HCT116 (cell line): ENCODE measurements around the gene PCDHGA1. TPM values are rescaled to one million over a fixed set of nuclear protein-coding genes. Genes with fewer than 3 reads are reported as not detected.

Source experiments
- ATAC-seq: fragments of 200-7000 bp; cut with Tn5 transposase; 2 replicates; pipeline ENCODE4 v1.9.1; 2020; ENCODE audit warnings: mild to moderate bottlenecking, moderate library complexity
- BruUV-seq: library from RNA; stranded (reverse); fragments of 400-500 nt; replicated peaks from 2 replicates; lab custom pipeline; 2021; lab: Mats Ljungman, UMichigan
- CTCF ChIA-PET: fragments of 300-600 bp; sonication (Branson Sonifier 250); formaldehyde crosslinking; loops from one replicate; lab custom pipeline; 2021; ENCODE audit warnings: antibody characterized with exemption; lab: Charles Lee
- POLR2A ChIA-PET: fragments of 300-600, 350-600 bp; sonication (Branson Sonifier 250); formaldehyde crosslinking; loops from one replicate; lab custom pipeline; 2021; ENCODE audit warnings: antibody characterized with exemption; lab: Charles Lee
- RAD21 ChIA-PET, 2 experiments: fragments of 300-600 bp; sonication (Branson Sonifier 250); formaldehyde crosslinking; loops; one replicate each; lab custom pipeline; 2023; ENCODE audit warnings: low total read pairs in 2 of 2; ENCODE audit not compliant: uncharacterized antibody in 2 of 2, unreplicated experiment in 2 of 2, low non-redundant PET in 1 of 2; lab: Charles Lee
- DNase-seq: peaks from one replicate; pipeline ENCODE4 v3.0.0-alpha.2; 2010; ENCODE audit warnings: low read depth, low spot score
- H2AFZ ChIP-seq: fragments of 200-600 bp; shearing (Covaris generic), sonication (generic); 2 replicates; pipeline ENCODE4 v1.6.1; 2017; ENCODE audit warnings: low read depth, mixed run types, mixed read lengths, antibody characterized with exemption, low read length; ENCODE audit not compliant: poor library complexity, severe bottlenecking
- H3K27ac ChIP-seq: 2 replicates; pipeline ENCODE4 v1.5.1; 2012; ENCODE audit warnings: low read depth, low read length
- H3K27me3 ChIP-seq: fragments of 200-600 bp; sonication (generic); 2 replicates; pipeline ENCODE4 v1.6.1; 2016; ENCODE audit warnings: mixed run types, low read length, mixed read lengths; ENCODE audit not compliant: insufficient read depth
- H3K36me3 ChIP-seq, 2 experiments: fragments of 200-500 bp in 1 of 2; fragments of 200-600 bp in 1 of 2; sonication (Bioruptor generic) in 1 of 2; sonication (generic) in 1 of 2; 2 replicates each; pipeline versions ENCODE4 v1.5.1 to v1.6.1; 2014 to 2016; ENCODE audit warnings: low read length in 2 of 2, inconsistent platforms in 1 of 2, mixed read lengths in 1 of 2, mixed run types in 1 of 2; ENCODE audit not compliant: insufficient read depth in 2 of 2, control insufficient read depth in 1 of 2
- H3K4me1 ChIP-seq, 2 experiments: fragments of 200-600 bp in 1 of 2; sonication (generic) in 1 of 2; 2 replicates each; pipeline versions ENCODE4 v1.5.1 to v1.6.1; 2012 to 2017; ENCODE audit warnings: low read length in 2 of 2, inconsistent platforms in 1 of 2, mild to moderate bottlenecking in 1 of 2, mixed read lengths in 1 of 2, mixed run types in 1 of 2, moderate library complexity in 1 of 2; ENCODE audit not compliant: insufficient read depth in 2 of 2, control insufficient read depth in 1 of 2
- H3K4me2 ChIP-seq: fragments of 200-600 bp; sonication (generic); 2 replicates; pipeline ENCODE4 v1.6.1; 2017; ENCODE audit warnings: mixed run types, low read length, mixed read lengths
- H3K4me3 ChIP-seq, 2 experiments: fragments of 200-600 bp in 1 of 2; sonication (generic) in 1 of 2; replicated peaks in 1 of 2; 2 replicates each; pipeline ENCODE4 v1.5.1; 2011 to 2016; ENCODE audit warnings: low read length in 2 of 2, control low read depth in 1 of 2, low read depth in 1 of 2, mild to moderate bottlenecking in 1 of 2, mixed read lengths in 1 of 2, mixed run types in 1 of 2
- H3K79me2 ChIP-seq: fragments of 200-600 bp; sonication (generic); 2 replicates; pipeline ENCODE4 v1.6.1; 2017; ENCODE audit warnings: mild to moderate bottlenecking, mixed run types, low read length, moderate library complexity, mixed read lengths; ENCODE audit not compliant: insufficient read depth
- H3K9ac ChIP-seq: fragments of 200-600 bp; sonication (generic); 2 replicates; pipeline ENCODE4 v1.6.1; 2016; ENCODE audit warnings: low read length, mixed read lengths
- H3K9me2 ChIP-seq: fragments of 200-600 bp; sonication (generic), shearing (Covaris generic); 2 replicates; pipeline ENCODE4 v1.6.1; 2017; ENCODE audit warnings: mixed run types, mild to moderate bottlenecking, moderate library complexity; ENCODE audit not compliant: insufficient read depth
- H3K9me3 ChIP-seq, 2 experiments: fragments of 200-500 bp in 1 of 2; fragments of 200-600 bp in 1 of 2; sonication (Bioruptor generic) in 1 of 2; sonication (generic) in 1 of 2; 2 replicates each; pipeline ENCODE4 v1.6.1; 2014 to 2017; ENCODE audit warnings: low read length in 2 of 2, mixed read lengths in 2 of 2, inconsistent platforms in 1 of 2, low read depth in 1 of 2, mild to moderate bottlenecking in 1 of 2, mixed run types in 1 of 2, moderate library complexity in 1 of 2; ENCODE audit not compliant: control insufficient read depth in 1 of 2, insufficient read depth in 1 of 2
- H4K20me1 ChIP-seq: fragments of 200-600 bp; sonication (generic), shearing (Covaris generic); 2 replicates; pipeline ENCODE4 v1.6.1; 2017; ENCODE audit warnings: mixed run types, mild to moderate bottlenecking, moderate library complexity; ENCODE audit not compliant: insufficient read depth
- CEBPB ChIP-seq: IDR thresholded peaks from 2 replicates; pipeline ENCODE4 v1.6.1; 2012; ENCODE audit warnings: low read depth
- ELF1 ChIP-seq: IDR thresholded peaks from 2 replicates; pipeline ENCODE4 v1.6.1; 2012; ENCODE audit warnings: low read depth, borderline replicate concordance
- EZH2 ChIP-seq: fragments of 200-600 bp; sonication (generic); IDR thresholded peaks from 2 replicates; pipeline ENCODE4 v1.6.1; 2017; ENCODE audit warnings: antibody characterized with exemption, mixed run types
- FOSL1 ChIP-seq: IDR thresholded peaks from 2 replicates; pipeline ENCODE4 v1.6.1; 2012; ENCODE audit warnings: low read depth
- POLR2A ChIP-seq: IDR thresholded peaks from 2 replicates; pipeline ENCODE4 v1.7.0; 2011; ENCODE audit warnings: borderline replicate concordance; ENCODE audit not compliant: insufficient read depth, insufficient read length; ENCODE audit errors: extremely low read depth
- POLR2AphosphoS5 ChIP-seq: IDR thresholded peaks from 2 replicates; pipeline ENCODE4 v1.6.1; 2011; ENCODE audit warnings: mild to moderate bottlenecking, low read depth, low read length, moderate library complexity
- RAD21 ChIP-seq: IDR thresholded peaks from 2 replicates; pipeline ENCODE4 v1.6.1; 2012; ENCODE audit warnings: low read depth, mild to moderate bottlenecking
- SIN3A ChIP-seq: IDR thresholded peaks from 2 replicates; pipeline ENCODE4 v1.6.1; 2012; ENCODE audit warnings: low read depth
- SP1 ChIP-seq: IDR thresholded peaks from 2 replicates; pipeline ENCODE4 v1.6.1; 2012; ENCODE audit warnings: low read depth
- SRF ChIP-seq: IDR thresholded peaks from 2 replicates; pipeline ENCODE4 v1.6.1; 2012; ENCODE audit warnings: low read depth
- TCF7L2 ChIP-seq: IDR thresholded peaks from 2 replicates; pipeline ENCODE4 v1.7.0; 2011; ENCODE audit warnings: borderline replicate concordance, inconsistent platforms; ENCODE audit not compliant: insufficient read depth, insufficient read length; ENCODE audit errors: extremely low read depth
- YY1 ChIP-seq: IDR thresholded peaks from 2 replicates; pipeline ENCODE4 v1.6.1; 2011; ENCODE audit warnings: low read length, low read depth, moderate library complexity, mild to moderate bottlenecking; ENCODE audit not compliant: insufficient replicate concordance; ENCODE audit errors: extremely low read depth
- ZFX ChIP-seq: fragments of 450-650 bp; IDR thresholded peaks from 2 replicates; pipeline ENCODE4 v1.6.1; 2017
- intact Hi-C: fragments of 100-400 bp; cut with micrococcal nuclease; formaldehyde crosslinking; loops from 2 replicates; pipeline ENCODE4 v1.10.0; 2022
- total RNA-seq: library from RNA; stranded (reverse); gene quantifications from one replicate; pipeline ENCODE4 v1.2.1, GENCODE V29; 2021; ENCODE audit not compliant: unreplicated experiment
- TF ChIP-seq, protein P1 (sequence below): IDR thresholded peaks from 2 replicates; pipeline ENCODE4 v1.6.1; 2012
- TF ChIP-seq, protein P2 (sequence below), 3 experiments: fragments of 200-600 bp in 1 of 3; sonication (generic) in 1 of 3; IDR thresholded peaks in 2 of 3; conservative IDR thresholded peaks in 1 of 3; 2 replicates each; pipeline ENCODE4 v1.5.1; 2012 to 2017; ENCODE audit warnings: low read depth in 2 of 3, low read length in 2 of 3, antibody characterized with exemption in 1 of 3, borderline replicate concordance in 1 of 3, control low read depth in 1 of 3, mild to moderate bottlenecking in 1 of 3, mixed read lengths in 1 of 3, mixed run types in 1 of 3, moderate library complexity in 1 of 3; ENCODE audit not compliant: insufficient read depth in 1 of 3
- TF ChIP-seq, protein P3 (sequence below): IDR thresholded peaks from 2 replicates; pipeline ENCODE4 v1.6.1; 2012

PCDHGA1 gene
- total RNA-seq, 1 experiment from 2014 or later, result 0.05 TPM

DNA sequence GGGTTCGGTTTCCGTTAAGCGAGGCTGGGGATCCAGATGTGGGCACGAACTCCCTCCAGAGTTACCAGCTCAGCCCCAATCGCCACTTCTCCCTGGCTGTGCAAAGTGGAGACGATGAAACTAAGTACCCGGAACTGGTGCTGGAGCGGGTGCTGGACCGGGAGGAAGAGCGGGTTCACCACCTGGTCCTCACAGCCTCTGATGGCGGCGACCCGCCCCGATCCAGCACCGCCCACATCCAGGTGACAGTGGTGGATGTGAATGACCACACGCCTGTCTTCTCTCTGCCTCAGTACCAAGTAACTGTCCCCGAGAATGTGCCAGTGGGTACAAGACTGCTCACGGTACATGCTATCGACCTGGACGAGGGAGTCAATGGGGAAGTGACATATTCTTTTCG is 53.0 kb downstream of the PCDHGA1 start:
- DNase-seq (no peak), ATAC-seq (no peak)
- no peaks in the 10 kb centered on the region for H3K9me2 ChIP-seq
- no peaks in the 10 kb centered on the region for H3K36me3 ChIP-seq
- no peak overlapping the region for H3K4me2 ChIP-seq
- no peaks in the 10 kb centered on the region; a peak in 2 of 4 replicates for H3K9me3 ChIP-seq
- TF ChIP-seq, protein P1, sequence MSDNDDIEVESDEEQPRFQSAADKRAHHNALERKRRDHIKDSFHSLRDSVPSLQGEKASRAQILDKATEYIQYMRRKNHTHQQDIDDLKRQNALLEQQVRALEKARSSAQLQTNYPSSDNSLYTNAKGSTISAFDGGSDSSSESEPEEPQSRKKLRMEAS, result no peak
- TF ChIP-seq CEBPB (no peak), SIN3A (no peak), EZH2 (no peak), YY1 (no peak)
- H3K27me3 ChIP-seq, result no peaks in the 10 kb centered on the region
- H3K4me3 ChIP-seq, result no peak overlapping the region
- no peaks in the 10 kb centered on the region for H4K20me1 ChIP-seq
- no peaks in the 10 kb centered on the region for H3K79me2 ChIP-seq
- POLR2A ChIA-PET, result no interaction called here
- intact Hi-C loops, result no loop called here
- BruUV-seq, result no TSS peak
- CTCF ChIA-PET, result no interaction called here
- H3K4me1 ChIP-seq, result no peaks in the 10 kb centered on the region
- no peak overlapping the region for H3K27ac ChIP-seq
- RAD21 ChIA-PET, result no interaction called here
- H2AFZ ChIP-seq, result no peak overlapping the region
- no peak overlapping the region for H3K9ac ChIP-seq

DNA sequence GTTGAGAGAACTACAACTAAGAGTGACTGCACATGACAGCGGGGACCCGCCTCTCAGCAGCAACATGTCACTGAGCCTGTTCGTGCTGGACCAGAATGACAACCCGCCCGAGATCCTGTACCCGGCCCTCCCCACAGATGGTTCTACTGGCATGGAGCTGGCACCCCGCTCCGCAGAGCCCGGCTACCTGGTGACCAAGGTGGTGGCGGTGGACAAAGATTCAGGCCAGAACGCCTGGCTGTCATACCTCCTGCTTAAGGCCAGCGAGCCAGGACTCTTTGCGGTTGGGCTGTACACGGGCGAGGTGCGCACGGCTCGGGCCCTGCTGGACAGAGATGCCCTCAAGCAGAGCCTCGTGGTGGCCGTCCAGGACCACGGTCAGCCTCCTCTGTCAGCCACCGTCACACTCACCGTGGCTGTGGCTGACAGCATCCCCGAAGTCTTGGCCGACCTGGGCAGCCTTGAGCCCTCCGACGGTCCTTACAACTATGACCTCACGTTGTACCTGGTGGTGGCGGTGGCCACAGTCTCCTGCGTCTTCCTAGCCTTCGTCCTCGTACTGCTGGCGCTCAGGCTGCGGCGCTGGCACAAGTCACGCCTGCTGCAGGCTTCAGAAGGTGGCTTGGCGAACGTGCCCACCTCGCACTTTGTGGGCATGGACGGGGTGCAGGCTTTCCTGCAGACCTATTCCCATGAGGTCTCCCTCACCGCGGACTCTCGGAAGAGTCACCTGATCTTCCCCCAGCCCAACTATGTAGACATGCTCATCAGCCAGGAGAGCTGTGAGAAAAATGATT is 54.4 kb downstream of the PCDHGA1 start:
- H2AFZ ChIP-seq, result no peak overlapping the region
- no peaks in the 10 kb centered on the region for H3K4me1 ChIP-seq
- POLR2A ChIA-PET, result no interaction called here
- no peaks in the 10 kb centered on the region for H3K27me3 ChIP-seq
- no peaks in the 10 kb centered on the region for H3K36me3 ChIP-seq
- DNase-seq (no peak), ATAC-seq (no peak)
- H3K4me3 ChIP-seq, result no peak overlapping the region
- BruUV-seq, result no TSS peak
- no peak overlapping the region for H3K27ac ChIP-seq
- H3K9ac ChIP-seq, result no peak overlapping the region
- intact Hi-C loops, result no loop called here
- CTCF ChIA-PET, result no interaction called here
- H3K79me2 ChIP-seq, result no peaks in the 10 kb centered on the region
- H3K9me2 ChIP-seq, result no peaks in the 10 kb centered on the region
- H3K4me2 ChIP-seq, result no peak overlapping the region
- no peaks in the 10 kb centered on the region for H4K20me1 ChIP-seq
- RAD21 ChIA-PET, result no interaction called here
- H3K9me3 ChIP-seq, result no peaks in the 10 kb centered on the region; a peak in 2 of 4 replicates
- TF ChIP-seq SP1 (no peak), RAD21 (no peak), POLR2A (no peak), EZH2 (no peak), POLR2AphosphoS5 (no peak), ELF1 (no peak), CEBPB (no peak), TCF7L2 (no peak), ZFX (no peak), SIN3A (no peak), SRF (no peak), YY1 (no peak), FOSL1 (no peak)
- TF ChIP-seq, protein P2, sequence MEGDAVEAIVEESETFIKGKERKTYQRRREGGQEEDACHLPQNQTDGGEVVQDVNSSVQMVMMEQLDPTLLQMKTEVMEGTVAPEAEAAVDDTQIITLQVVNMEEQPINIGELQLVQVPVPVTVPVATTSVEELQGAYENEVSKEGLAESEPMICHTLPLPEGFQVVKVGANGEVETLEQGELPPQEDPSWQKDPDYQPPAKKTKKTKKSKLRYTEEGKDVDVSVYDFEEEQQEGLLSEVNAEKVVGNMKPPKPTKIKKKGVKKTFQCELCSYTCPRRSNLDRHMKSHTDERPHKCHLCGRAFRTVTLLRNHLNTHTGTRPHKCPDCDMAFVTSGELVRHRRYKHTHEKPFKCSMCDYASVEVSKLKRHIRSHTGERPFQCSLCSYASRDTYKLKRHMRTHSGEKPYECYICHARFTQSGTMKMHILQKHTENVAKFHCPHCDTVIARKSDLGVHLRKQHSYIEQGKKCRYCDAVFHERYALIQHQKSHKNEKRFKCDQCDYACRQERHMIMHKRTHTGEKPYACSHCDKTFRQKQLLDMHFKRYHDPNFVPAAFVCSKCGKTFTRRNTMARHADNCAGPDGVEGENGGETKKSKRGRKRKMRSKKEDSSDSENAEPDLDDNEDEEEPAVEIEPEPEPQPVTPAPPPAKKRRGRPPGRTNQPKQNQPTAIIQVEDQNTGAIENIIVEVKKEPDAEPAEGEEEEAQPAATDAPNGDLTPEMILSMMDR (IDR thresholded peaks at IDR 0.05 in 2 of 3, conservative IDR thresholded peaks at IDR 0.05 in 1 of 3; ENCODE audit: borderline replicate concordance in 1 of 3, insufficient read depth in 1 of 3, low read depth in 2 of 3, low read length in 2 of 3), result no peak
- TF ChIP-seq, protein P1, result no peak
- TF ChIP-seq, protein P3, sequence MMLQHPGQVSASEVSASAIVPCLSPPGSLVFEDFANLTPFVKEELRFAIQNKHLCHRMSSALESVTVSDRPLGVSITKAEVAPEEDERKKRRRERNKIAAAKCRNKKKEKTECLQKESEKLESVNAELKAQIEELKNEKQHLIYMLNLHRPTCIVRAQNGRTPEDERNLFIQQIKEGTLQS, result no peak
